Progenitor cell of endocrine pancreas (in vitro differentiated cells): Measurements from ENCODE around the gene HOXB1. TPM values are rescaled to one million over a fixed set of nuclear protein-coding genes. Genes with fewer than 3 reads are reported as not detected.

Experiments
- DNase-seq: peaks from one replicate; pipeline ENCODE4 v3.0.0; 2021; ENCODE audit warnings: low spot score; ENCODE audit not compliant: unreplicated experiment
- H3K27ac Mint-ChIP-seq: 2 replicates; pipeline ENCODE4 v1.8.0; 2021; ENCODE audit warnings: mild to moderate bottlenecking, moderate library complexity, mixed read lengths
- H3K27me3 Mint-ChIP-seq: 2 replicates; pipeline ENCODE4 v1.8.0; 2021; ENCODE audit warnings: mixed read lengths
- H3K36me3 Mint-ChIP-seq: 2 replicates; pipeline ENCODE4 v1.8.0; 2022; ENCODE audit warnings: mixed read lengths; ENCODE audit not compliant: insufficient read depth
- H3K4me1 Mint-ChIP-seq: 2 replicates; pipeline ENCODE4 v1.8.0; 2021; ENCODE audit warnings: low read depth, mixed read lengths
- H3K4me3 Mint-ChIP-seq: 2 replicates; pipeline ENCODE4 v1.8.0; 2021; ENCODE audit warnings: low read depth, mild to moderate bottlenecking, moderate library complexity, mixed read lengths
- H3K9me3 Mint-ChIP-seq: 2 replicates; pipeline ENCODE4 v1.8.0; 2021; ENCODE audit warnings: low read depth, mixed read lengths
- CTCF ChIP-seq: fragments of 200-600 bp; sonication (generic); IDR thresholded peaks from one replicate; pipeline ENCODE4 v1.5.0; 2021; ENCODE audit warnings: antibody characterized with exemption, mild to moderate bottlenecking; ENCODE audit not compliant: unreplicated experiment
- total RNA-seq: library from RNA; stranded (reverse); gene quantifications from 2 replicates; pipeline ENCODE4 v1.2.1, GENCODE V29; 2021

The HOXB1 gene
- total RNA-seq, 1 donor from 2014 or later = 0.96 TPM

GRCh38 chr17:48520631-48521079 is 10.2 kb downstream of the HOXB1 start:
- TF ChIP-seq CTCF = no peak
- Mint-ChIP-seq H3K36me3 (no peaks in the 10 kb centered on the region), H3K27ac (no peak overlapping the region), H3K9me3 (no peaks in the 10 kb centered on the region), H3K4me3 (no peak overlapping the region), H3K4me1 (peaks cover 14% of the 10 kb centered on the region), H3K27me3 (peaks cover 43% of the 10 kb centered on the region)
- DNase-seq = no peak

- H3K4me3 Mint-ChIP-seq = no peak overlapping the region
- H3K36me3 Mint-ChIP-seq = no peaks in the 10 kb centered on the region
- peaks cover 48% of the 10 kb centered on the region for H3K27me3 Mint-ChIP-seq
- no peak for TF ChIP-seq CTCF
- DNase-seq = no peak
- no peaks in the 10 kb centered on the region for H3K9me3 Mint-ChIP-seq
- peaks cover 14% of the 10 kb centered on the region for H3K4me1 Mint-ChIP-seq
- H3K27ac Mint-ChIP-seq = no peak overlapping the region
Observed at GRCh38 chr17:48519427-48519826, 11.4 kb downstream of the HOXB1 start.

- TF ChIP-seq CTCF = no peak
- no peaks in the 10 kb centered on the region for H3K9me3 Mint-ChIP-seq
- H3K36me3 Mint-ChIP-seq = no peaks in the 10 kb centered on the region
- no peak for DNase-seq
- peaks cover 23% of the 10 kb centered on the region for H3K4me1 Mint-ChIP-seq
- H3K4me3 Mint-ChIP-seq = no peak overlapping the region
- H3K27ac Mint-ChIP-seq = no peak overlapping the region
- H3K27me3 Mint-ChIP-seq = peaks cover 60% of the 10 kb centered on the region
Observed at GRCh38 chr17:48517478-48517877, 13.3 kb downstream of the HOXB1 start.

GRCh38 chr17:48515925-48516900 is 14.6 kb downstream of the HOXB1 start:
- Mint-ChIP-seq H3K27ac (no peak overlapping the region), H3K4me1 (peaks cover 15% of the 10 kb centered on the region), H3K36me3 (no peaks in the 10 kb centered on the region), H3K27me3 (peaks cover 67% of the 10 kb centered on the region), H3K4me3 (no peak overlapping the region), H3K9me3 (no peaks in the 10 kb centered on the region)
- DNase-seq = no peak
- TF ChIP-seq CTCF = no peak

- H3K27me3 Mint-ChIP-seq = peaks cover 64% of the 10 kb centered on the region
- H3K36me3 Mint-ChIP-seq = no peaks in the 10 kb centered on the region
- H3K4me3 Mint-ChIP-seq = no peak overlapping the region
- no peak overlapping the region for H3K27ac Mint-ChIP-seq
- H3K9me3 Mint-ChIP-seq = no peaks in the 10 kb centered on the region
- no peak for TF ChIP-seq CTCF
- no peak for DNase-seq
- peaks cover 13% of the 10 kb centered on the region for H3K4me1 Mint-ChIP-seq
Observed at GRCh38 chr17:48514477-48514876, 16.3 kb downstream of the HOXB1 start.
